Ramos (cell line): Measurements from ENCODE around the gene CHRNA4.

Experiments used
- in situ Hi-C: fragments of 300-500 bp; cut with MboI; formaldehyde crosslinking; loops from one replicate; pipeline ENCODE4 v1.14.3; 2022; ENCODE audit warnings: low sequenced_read_pairs; ENCODE audit not compliant: unreplicated experiment

The CHRNA4 gene

DNA sequence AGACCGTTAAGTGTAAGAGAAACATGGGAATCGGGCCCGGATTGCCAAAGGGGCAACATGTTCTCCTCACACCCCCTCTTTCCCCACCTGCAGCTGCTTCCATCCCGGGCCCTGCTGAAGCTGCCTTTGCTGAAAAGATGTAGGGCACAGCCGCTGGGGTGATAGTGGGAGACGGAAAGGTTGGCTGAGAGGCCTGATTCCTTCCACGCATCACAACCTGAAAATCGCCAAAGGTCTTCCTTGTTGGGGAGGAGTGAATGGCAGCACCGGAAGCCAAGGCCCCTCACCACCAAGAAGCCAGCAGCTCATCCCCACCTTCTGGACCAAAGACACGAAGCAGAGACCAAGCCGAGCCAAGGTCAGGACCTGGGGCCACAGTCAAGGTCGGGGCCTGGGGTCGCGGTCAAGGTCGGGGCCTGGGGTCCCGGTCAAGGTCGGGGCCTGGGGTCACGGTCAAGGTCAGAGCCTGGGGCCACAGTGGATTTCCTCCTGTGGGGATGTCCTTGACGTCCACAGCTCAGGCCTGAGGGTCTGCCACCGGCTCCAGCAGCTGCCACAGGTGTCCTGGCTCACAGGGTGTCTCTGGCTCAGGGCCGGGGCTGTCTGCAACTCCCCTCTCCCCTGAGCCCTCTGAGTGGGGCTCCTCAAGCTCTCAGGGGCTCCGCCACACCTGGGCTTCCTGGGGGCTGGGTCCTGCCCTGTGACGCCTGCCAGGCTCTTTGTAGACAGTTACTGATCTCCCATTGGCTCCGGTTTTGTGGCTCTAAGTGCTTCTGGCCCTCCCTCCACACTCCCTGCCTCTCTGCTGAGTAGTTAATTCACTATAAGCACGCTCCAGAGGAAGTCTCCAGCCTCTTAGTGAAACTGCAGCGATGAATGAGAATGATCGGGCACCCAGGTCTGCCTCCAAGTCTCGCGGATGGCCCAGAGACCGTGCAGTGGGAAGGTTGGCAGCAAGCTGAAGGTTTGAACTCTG, 5.5 kb upstream of the CHRNA4 start:
- in situ Hi-C loops: no loop called here

DNA sequence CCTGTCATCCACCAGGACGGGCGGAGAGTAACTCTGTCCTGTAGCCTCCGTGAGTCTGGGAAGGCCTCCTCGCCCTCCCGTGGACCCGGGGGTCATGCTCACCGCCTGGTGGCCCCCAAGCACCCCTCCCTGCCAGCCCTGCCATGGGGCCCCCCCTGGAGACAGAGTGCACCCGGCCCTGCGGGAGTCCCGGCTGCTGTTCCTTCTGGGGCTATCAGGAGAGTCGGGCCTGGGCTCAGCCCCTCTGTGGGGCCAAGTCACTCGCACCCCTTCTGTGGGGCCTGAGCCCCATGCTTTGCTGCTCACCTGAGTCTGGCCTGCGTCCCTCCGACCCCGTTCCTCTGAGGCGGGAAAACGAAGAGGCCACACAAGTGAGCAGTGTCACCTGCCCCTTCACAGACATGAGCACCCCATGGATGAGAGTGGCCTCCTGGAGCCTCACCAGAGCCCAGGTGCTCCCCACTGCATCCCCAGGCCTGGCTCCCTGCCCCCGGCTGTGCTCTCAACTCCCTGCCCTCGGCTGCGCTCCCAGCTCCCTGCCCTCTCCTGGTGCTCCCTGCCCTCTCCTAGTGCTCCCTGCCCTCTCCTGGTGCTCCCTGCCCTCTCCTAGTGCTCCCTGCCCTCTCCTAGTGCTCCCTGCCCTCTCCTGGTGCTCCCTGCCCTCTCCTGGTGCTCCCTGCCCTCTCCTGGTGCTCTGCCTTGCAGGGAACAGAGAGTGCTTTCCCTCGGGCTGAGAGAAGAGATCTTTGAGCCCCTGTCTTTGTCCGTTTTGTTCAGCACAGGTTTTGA, 4.6 kb upstream of the CHRNA4 start:
- in situ Hi-C loops: no loop called here

DNA sequence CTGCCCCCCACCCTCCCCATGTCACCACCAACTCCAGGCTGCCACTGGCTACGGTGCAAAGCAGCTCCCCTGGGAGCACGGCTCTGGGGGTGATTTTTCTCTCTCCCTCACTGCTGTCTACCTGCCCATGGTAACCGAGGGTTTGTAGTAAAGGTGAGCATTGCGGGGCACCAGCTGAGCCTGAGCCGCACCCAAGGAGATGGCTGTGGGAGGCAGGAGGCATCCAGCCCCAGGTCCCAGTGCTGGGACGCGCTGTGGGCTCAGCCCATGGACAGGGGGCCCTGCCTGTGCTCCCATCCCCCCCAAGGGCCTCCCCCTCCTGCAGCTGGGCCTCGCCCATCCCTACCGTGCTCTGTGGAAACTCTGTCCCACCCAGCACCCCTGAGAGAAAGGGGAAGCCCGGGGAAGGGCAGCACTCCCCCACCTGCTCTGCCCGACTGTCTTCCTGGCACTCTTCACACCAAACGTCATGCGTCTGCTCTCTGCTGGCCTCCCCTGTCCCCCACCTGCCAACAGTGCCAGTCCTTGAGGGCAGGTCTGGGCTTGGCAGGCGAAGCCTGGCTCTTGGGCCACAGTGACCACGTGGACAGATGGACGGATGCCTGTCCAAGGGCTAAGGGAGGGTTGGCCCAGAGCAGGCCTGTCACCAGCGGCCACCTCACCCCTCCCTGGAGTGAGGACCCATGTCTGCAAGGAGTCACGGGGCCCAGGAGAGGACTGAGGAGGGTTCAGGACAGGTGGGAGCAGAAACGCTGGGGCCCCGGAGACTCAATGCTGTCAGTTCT, 3.8 kb upstream of the CHRNA4 start:
- in situ Hi-C loops: no loop called here

DNA sequence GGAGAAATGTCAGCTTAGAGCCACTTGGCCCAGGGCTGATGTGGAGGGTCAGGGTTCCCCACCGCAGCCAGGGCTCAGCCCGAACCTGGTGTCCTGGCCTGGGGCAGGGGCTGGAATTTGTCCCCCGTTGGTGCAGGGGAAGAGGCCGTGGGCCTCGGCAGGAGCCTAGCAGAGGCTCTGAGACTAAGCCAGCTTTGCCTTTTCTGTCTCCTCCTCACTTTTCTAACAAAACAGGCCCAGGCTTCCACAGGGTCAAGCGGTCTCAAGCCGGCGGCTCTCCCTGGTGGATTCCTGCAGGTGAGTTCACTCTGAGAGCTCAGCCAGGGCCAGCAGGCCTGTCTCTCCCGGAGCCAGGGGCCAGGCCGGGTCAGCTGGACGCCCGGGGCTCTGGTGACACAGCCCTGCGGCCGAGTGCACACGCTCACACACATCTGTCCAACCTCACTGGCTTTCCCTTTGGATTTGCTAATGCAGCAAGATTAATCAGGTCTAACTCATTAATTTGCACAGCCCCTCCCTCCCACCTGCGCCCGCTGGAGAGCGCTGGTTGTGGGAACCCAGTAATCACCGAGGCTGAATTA, 2.9 kb upstream of the CHRNA4 start:
- in situ Hi-C loops: no loop called here

DNA sequence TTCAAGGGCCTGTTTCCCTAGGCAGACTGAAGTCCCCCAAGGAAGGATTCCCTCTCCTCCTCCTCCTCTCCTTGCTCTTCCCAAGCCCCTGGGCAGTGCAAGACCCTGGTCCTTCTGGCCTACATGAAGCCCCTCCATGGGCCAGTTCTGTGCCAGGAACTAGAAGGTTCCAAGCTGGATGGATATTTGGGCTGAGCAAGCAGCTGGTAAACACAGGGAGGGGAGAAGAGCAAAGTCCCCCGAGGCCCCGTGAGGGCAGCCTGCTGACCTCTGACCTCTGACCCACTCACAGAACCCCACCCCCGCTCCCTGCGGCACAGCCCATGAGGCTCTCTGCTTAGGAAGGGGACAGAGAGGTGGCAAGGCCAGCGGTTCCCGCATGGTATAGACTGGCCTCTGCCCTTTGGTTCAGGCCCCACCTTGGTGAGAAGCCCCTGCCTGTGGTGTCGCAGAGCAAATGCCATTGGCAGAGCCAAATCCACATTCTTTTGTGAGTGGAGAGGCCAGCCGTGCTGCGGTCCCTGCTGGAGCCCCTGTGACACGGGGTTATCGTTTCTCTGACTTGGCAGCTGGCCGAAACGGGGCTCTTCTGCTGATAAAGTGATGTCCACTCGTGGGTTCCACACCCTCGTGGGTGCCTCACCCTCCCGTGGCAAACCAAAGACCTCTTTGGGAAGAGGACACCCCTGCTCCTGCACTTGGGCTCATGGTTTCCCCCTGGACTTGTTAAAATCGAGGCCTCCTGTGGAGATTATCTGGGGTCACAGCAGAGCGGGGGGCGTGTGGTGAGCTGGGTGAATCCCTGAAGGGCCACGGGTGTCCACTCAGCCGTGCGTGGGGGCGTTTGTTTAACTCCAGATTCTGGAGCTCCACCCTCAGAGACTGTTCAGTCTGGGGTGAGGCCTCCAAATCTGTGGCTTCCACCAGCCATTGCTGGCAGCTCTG, 2.1 kb upstream of the CHRNA4 start:
- in situ Hi-C loops: no loop called here

DNA sequence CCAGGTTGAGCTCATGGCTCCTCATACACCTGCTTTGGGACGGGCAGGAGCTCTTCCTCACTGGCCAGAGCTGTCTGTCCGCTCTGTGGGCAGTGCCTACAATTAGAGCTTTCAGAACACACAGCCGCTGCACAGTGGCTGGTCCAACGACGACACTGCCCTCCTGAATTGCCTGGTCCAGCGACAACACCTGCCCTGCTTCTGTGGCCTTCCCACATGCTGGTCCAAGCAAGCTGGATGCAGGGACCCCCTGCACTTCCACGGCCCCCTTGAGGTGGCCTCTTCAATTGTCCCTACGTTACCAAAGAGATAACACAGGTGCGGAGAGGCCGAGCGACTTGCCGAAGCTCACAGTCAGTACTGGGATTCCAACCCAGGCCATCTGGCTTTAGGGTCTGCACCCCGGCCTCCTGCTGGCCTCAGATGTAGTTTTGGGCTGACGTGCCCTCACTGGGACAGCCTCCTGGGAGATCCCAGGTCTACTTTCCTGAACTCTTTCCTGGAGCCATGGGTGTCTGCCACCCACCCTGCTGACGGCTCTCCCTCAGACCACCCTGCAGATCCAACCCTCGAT, 1.4 kb upstream of the CHRNA4 start:
- in situ Hi-C loops: no loop called here

DNA sequence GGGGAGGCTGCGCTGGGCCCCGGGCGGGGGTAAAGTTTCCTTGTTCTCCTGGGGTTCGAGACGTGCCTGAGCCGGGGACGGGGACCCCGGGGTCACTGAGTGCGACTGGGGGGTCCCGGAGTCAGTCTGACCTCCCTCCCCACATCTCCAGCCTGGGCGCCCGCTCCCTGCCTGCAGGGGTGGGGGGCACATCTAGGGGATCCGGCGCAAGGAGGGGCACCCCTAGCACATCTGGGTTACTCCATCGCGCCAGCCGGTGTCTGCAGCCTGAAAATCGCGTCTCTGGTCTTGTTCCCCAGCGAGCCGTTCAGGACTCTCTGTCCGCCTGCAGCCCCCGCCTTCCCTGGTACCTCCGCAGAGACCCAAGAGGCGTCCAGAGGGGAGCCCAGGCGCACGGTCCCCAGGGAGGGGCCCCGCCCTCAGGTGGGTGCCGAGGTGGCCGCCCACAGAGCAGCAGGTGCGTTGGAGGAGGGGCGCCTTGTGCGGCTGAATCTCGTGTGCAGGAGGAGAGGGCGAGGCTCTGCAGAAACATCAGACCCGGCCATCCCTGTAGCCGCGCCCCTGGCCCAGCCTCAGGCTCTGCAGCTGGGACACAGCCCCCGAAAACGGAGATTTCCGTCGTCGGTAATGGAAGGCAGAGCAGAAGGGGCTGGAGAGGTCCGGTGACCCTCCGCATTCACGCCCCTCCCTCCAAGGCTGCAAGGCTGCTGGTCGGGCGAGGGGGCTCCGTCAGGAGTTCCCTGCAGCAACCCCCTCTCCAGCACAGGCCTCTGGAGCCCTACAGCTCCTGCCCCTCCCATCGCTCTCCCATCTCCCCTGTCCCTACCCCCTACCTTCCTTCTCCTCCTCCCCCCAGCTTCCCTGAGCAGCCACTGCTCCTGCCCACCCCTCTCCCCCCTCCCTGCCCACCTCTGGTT, 628 bp upstream of the CHRNA4 start:
- in situ Hi-C loops: no loop called here

DNA sequence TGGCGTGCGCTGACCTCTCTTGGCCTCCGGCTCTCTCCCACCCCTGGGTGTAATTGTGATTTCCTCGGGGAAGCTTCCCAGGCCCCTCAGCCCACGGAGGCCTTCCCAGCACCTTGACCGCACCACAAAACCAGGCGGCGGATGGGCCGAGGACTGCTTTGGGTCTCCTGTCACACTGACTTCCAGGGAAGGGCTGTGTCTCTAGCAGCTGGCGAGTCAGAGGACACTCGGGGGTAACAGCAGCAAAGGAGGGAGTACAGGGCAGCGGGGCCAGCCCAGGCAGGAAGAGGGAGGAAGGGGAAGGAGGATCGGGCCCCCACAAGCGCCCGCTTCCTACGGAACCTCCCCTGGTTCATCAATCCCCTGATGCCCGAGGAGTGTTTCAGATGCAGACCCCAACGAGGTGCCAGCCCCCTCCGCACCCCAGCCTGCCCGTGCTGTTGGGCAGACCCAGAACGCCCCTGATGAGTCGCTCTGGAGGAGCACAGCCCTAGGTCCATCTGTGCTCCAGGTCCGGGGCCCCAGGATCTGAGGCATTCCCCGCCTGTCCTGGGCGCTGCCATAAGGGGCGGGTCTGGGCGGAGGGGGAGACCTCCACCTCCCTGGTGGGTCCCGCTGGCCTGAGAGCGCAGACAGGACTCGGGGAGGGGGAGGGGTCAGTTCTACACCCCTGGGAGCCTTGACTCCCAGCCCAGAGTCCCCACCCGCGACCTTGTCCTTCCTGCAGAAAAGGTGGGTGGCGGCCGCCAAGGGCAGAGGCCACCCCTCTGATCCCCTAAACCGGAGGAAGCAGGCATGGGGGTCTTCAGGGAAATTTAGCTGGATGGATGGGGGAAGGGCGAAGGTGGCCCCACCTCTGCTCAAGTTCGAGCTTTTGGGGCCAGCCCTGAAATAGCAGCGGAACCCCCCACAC, 956 bp downstream of the CHRNA4 start:
- in situ Hi-C loops: no loop called here

DNA sequence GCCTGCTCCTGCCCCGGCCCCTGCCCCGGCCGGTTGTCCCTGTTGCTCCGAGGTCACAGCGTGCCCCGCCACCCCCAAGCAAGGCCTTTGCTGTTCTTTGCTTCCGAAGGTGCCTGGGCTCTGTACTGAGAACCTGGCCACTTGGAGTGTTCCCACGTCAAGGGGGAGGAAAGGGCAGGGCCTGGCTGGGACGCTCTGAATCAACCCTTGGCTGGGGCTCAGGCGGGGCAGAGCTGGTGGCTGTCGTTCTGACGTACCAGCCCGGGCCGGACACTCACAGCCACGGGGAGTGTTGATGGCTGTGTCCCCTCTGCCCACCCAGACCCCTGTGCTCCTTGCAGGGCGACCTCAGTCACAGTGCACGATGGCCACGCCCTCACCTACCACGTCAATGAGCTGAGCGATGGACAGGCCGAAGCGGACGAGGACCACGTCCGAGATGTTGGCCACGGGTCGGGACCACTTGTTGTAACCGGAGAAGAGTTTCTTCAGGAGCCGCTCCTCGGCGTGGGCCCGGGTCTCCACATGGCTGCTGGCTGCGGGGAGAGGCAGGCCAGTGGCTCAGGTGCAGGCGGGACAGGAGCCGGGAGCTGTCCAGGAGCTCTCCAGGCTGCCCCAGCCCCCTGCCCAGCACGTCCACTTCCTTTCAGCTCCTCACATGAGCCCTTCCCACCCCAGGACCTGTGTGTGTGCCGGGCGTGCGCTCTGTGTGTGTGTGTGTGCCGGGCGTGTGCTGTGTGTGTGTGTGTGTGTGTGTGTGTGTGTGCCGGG, 1.8 kb downstream of the CHRNA4 start:
- in situ Hi-C loops: no loop called here

DNA sequence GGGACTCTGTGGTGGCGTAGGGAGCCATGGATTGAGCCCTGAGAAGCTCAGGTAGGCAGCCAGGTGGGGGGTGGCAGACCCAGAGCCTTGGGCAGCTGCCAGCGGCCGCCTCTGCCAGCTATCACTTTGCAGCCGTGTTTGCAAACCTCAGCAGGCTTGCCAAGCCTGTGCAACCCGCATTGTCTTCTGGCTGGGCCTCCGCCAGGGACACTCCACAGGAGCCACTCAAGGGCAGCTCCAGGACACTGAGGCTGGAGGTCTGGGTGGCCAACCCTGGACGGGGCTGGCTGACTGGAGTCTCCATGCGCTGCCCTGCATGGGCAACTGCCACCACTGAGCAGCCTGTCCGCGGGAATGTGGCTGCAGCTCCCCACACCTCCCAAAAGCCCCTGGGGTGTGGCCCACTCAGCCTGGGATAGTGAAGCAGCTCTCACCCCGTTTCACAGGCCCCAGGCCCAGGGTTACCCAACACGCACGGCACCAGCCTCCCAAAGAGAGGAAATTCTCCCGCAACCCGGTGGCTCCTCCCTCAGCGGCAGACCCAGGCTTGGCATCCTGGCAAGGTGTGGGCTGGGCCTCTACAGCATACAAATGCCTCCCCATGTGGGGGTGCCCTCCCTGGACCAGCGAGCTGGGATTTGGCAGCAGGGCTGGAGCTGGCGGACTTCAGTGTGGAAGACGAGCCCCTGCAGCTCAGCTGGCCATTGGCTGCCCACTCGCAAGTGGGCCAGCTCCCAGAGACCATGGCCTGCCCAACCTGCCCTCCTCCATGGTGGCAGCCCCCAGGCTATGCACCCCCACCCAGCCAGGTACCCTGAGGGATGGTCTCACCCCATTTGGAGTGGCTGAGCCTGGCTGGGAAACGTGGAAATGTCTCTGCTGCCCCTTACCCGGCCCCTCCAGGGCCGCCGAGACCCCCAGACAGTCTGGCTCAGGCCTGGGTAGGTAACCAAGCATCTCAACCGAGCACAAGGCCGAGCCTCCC, 2.9 kb downstream of the CHRNA4 start:
- in situ Hi-C loops: no loop called here

DNA sequence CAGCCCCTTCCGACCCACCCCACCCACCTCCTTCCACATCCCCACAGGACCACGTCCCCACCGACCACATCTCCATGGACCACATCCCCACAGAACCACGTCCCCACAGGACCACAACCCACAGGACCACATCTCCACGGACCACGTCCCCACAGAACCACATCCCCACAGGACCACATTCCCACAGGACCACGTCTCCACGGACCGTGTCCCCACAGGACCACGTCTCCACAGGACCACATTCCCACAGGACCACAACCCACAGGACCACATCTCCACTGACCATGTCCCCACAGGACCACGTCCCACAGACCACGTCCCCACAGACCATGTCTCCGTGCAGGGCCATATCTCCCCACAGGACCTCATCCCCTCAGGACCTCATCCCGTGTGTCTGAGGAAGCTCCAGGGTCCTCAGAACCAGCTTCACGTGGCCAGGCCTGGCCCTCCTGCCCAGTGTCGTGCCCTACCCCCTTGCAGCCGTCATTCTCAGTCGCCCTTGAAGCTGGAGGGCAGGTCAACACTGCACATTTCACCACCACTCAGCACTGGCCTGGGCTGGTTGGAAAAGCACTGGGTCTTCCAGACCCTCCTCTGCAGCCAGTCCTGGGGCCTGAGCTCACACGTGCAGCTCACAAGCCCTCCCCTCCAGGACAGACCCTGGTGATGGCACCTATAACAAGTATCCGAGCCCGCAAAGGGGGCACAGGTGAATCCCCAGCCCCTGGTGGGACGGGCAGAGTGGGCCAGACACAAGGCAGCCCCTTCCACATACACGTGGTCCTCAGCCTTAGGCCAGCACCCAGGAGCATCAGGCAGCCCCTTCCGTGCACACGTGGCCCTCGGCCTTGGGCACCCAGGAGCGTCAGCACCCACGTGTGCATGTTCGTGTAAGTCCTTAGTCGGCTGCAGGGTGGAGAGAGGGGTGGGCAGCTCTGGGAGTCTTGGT, 3.9 kb downstream of the CHRNA4 start:
- in situ Hi-C loops: no loop called here

DNA sequence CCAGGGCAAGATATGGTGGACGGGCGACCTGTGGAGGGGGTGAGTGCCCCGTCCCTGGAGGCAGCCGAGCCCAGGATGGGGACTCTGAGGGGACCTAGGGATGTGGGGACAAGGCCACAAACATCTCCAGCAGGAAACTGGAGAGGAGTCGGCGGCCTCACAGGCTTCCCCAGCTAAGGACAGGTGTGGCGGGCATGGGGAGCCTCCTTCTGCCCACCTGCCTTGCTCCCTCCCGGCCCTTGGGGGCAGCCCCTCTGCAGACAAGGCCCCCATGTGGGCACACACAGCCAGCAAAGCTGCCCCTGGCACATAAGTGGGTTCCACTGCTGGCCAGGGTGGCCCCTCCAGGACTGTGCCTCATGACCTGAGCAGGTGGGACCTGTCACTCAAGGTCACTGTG, 4.6 kb downstream of the CHRNA4 start:
- in situ Hi-C loops: no loop called here

DNA sequence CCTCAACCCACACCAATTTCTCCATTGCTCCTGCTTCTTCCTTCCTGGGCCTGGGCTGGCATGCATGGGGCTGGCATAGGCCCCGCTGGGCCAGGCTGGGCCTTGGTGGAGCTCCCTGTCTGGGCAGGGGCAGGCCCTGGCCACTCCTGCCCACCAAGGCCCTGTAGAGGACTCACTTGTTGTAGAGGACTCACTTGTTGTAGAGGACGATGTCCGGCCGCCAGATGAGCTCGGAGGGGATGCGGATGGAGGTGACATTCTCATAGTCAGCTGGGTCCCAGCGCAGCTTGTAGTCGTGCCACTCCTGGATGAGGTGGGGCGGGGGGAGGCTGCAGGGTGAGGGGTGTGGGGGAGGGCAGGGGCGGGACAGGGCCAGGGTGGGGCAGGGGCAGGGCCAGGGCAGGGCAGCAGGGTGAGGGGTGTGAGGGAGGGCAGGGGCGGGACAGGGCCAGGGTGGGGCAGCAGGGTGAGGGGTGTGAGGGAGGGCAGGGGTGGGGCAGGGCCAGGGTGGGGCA, 5.3 kb downstream of the CHRNA4 start:
- in situ Hi-C loops: no loop called here
